ENCODE measurements around the gene PRSS50.

The PRSS50 gene

DNA sequence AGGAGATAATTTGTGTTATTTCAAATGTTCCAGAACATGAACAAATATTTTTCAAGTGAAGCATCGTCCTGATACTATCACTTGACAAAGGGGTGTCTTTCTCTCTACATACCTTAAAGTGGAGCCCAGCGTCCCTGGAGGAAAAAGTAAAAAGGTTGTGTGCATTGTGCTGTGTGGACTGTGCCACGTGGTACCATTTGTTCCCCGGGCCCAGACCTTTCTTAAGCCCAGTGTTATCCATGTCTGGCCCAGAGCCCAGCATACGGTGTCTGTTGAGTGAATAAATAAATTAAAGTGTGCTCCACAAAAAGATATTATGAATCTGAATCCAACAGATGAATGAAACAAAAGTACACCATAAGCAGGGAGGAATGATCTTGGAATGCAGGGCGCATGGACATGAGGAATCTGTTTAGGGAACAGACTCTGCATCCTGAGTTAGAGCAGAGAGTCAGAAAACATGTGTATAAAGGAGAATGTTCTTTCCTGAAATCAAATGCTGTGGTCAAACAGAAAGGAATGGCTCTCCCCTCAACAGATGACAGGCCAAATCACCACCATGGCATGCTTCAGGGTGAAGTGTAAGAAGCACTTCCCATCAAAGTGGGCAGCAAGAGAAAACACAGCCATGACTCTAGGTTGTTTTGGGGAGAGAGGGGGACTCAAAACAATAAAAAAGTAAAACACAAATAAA, 8.1 kb upstream of the PRSS50 start:
- DNase-seq = peak; percentile 50

DNA sequence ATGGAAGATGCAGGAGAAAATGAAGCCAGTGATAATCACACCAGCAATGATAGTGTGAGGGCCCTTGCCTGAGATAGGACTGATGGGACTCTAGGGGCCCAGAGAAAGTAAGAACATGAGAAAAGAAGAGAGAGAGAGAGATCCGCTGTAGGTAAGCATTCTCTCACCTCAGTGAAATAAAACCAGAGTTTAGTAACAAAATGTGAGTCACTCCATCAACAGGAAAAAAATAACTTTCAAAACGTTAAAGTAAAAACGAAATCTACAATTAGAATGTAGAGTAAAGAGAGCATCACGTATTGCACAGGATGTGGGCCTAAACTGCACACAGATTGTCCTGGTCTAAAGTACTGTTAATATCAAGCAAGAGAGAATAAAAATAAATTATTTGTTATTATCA, 6.8 kb upstream of the PRSS50 start:
- DNase-seq = no peak

DNA sequence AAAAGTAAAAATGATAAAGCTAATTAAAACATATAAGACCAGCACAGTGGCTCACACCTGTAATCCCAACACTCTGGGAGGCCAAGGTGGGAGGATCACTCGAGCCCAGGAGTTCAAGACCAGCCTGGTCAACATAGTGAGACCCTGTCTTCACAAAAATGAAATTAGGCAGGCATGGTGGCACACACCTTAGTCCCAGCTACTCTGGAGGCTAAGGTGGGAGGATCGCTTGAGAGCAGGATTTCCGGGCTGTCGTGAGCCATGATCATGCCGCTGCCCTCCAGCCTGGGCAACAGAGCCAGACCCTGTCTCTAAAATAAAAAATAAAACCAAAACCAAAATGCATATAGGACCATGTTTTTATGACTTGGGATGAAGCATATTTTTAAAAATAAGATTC, 4.8 kb upstream of the PRSS50 start:
- no peak for DNase-seq

DNA sequence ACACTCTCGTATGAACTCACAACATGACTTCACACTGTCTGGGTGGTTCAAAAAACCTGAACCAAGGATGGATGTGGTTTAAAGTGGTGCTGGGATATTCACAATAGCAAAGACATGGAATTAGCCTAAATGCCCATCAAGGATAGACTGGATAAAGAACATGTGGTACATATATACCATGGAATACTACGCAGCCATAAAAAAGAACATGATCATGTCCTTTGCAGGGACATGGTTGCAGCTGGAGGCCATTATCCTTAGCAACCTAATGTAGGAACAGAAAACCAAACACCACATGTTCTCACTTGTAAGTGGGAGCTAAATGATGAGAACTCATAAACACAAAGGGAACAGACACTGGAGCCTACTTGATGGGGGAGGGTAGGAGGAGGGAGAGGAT, 3.3 kb upstream of the PRSS50 start:
- no peak for DNase-seq

DNA sequence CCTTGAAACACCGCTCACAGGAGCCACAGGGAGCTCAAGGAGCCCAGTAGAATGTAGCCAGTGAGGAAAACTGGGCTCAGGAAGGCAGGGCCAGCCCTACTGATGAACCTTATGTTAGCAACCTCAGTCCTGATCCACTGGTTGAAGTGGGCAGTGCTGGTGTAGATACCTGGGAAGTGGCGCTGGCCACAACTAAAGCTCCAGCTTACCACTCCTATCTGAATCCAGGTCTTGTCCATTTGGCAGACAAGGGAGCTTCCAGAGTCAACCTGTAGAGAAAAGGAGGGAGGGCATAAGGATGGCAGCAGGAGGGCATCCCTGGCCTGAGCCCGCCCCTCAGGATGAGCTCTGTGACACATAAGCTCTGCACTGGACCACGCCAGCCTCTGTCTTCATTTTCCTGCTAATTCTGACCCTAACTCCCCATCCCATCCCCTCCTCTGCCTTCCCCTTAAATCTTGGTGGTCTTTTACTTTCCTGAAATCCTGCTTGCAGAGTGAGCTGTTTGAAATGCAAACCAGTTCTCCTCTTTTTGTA, 2.1 kb upstream of the PRSS50 start:
- DNase-seq = no peak

DNA sequence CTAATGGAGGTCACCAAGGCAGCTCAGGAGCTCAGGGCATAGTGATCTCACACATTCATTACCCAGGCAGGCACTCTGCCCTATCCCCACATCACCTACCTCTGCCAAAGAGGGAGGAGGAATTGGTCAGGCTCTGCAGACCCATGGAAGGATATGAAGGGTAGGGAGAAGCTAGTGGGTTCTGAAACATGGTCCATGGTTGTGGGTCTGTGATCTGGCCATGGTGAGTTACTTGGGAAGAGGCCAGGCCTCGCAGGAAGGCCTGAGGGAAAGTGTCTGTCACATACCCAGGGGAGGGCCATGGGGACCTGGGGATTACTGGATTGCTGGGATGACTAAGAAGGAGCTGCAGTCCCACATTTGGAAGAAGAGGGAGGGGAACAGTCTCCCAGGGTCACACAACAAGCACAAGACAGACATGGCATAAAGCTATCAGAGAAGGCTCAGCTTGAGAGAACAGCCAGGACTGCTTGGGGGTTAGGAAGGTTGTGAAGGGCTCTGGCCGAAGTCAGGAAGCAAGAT, 1.4 kb upstream of the PRSS50 start:
- no peak for DNase-seq

DNA sequence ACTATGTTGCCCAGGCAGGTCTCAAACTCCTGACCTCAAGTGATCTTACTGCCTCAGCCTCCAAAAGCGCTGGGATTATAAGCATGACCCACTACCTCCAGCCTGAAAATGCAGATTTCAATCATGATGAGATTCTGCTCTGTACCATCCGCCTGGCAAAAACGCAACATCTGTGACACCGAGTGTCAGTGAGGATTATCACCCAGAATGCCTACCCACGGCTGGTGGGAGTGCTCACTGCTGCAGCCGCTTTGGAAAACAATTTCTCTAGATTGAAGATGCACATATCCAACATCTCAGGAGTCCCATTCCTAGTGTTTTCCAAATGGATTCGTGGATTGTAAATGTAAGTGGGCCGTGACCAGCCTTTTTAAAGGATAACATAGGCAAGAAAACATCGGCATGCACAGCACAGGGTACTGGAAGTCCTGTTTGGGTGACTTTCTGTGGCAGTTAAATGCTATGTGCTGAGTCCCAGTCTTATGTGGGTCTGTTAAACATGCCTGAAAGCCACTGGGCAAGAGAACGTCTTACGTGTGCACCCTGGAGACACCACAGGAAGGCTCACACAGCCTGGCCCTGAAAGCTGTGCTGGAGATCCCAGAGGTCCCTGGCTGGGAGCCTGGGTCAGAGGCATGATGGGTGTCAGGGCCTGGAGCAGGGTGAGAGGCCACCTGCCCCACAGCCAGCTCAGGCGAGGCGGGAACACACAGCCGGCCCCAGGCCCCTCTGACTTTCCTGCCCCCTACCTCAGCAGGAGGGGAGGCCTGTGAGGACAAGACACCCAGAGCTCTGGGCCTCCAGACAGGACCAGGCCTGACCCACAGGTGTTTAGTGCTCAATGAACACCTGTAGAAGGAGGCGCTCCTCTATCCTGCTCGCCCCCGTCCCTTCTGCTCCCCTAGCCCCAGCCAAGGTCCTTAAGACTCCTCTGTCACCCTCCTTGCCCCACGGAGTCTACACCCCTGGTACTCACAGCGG, 918 bp downstream of the PRSS50 start:
- DNase-seq = no peak

DNA sequence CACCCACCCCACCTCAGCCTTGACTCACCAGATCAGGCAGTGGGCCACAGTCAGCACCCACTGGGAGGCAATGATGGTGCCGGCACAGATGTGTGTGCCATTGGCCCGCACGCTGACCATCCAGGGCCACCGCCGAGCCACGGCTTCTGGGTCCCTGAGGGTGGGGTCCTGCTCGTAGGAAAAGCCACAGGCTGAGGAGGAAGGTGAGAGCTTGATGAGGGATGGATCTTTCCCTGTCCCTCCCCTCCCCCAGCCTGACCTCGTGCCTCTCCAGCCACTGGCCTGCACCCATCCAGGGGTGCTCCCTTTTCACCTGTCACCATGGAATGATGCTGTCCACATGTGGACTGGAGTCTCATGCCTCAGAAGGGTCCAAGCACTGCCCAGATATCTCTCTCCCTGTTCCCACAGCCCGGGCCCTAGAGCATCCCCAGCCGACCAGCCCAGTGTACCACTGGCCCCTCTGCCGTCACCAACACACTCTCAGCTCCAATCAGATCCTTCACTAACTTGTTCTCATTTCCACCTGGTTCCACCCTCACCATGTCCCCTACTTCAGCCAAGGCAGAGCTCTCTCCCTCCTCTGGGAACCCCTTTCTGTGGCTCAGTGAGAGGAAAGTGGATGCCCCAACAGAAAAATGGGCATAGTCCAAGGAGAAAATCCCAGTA, 2.0 kb downstream of the PRSS50 start:
- DNase-seq = no peak

DNA sequence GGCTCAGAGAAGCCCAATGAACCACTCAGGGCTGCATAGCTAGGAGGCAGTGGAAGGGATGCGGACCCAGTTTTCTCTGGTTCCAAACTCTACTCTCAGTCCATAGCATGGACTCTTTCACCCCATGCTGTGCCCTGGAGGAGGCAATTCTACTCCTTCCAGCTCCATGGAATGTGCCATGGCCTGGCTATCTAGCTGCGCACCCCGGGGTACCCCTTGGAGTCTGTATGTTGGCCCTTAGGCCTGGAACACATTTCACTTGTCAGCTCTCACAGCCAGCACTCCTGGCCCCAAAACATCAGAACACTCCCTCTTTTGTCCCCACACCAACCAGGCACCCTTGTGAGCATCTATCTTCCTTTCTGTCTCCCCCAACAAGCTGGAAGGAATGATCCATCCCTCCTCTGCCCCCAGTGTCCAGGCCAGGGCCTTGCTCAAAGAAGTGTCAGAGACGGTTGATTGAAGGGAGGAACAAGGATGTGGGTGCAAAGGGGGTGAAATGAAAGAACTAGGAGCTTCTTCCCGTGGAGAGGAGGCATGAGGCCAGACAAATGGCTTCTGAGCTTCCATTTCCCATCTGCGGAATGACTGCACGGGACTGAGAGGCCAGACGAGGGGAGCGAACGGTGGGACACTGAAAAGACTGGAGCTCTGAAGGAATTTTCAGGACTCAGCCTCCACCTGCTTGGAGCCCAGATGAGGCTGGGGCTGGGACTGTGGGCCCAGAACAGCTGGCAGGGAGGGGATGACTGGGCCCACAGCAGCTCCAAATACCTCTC, 2.8 kb downstream of the PRSS50 start:
- no peak for DNase-seq

DNA sequence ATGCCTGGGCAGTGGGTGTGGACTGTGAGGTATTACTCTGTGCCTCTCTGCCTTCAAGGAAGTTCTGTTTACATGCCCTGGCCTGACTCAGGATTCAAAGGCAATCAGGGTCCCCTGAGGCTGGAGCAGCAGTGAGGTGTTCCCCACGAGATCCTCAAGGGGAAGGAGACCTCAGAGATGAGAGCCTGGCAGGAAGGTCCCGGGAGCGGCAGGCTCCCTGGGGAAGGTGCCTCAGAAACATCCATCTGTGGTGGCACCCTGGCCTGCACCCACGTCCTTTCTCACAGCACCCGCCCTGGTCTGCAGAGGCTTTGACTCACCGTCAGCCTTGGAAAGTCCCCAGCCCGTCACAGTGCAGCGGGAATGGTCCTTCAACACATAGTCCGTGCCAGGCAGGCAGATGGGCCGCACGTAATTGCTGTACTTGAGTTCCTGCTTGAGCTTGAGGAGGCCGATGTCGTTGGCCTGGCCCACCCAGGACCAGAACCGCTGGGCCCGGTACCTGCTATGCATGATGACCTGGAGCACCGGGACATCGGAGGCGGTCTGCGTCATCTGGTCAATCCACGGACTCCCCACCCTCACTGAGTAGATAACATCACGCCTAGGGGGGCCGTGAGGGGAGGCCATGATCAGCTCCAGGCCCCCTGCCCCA, 3.6 kb downstream of the PRSS50 start:
- DNase-seq = no peak

DNA sequence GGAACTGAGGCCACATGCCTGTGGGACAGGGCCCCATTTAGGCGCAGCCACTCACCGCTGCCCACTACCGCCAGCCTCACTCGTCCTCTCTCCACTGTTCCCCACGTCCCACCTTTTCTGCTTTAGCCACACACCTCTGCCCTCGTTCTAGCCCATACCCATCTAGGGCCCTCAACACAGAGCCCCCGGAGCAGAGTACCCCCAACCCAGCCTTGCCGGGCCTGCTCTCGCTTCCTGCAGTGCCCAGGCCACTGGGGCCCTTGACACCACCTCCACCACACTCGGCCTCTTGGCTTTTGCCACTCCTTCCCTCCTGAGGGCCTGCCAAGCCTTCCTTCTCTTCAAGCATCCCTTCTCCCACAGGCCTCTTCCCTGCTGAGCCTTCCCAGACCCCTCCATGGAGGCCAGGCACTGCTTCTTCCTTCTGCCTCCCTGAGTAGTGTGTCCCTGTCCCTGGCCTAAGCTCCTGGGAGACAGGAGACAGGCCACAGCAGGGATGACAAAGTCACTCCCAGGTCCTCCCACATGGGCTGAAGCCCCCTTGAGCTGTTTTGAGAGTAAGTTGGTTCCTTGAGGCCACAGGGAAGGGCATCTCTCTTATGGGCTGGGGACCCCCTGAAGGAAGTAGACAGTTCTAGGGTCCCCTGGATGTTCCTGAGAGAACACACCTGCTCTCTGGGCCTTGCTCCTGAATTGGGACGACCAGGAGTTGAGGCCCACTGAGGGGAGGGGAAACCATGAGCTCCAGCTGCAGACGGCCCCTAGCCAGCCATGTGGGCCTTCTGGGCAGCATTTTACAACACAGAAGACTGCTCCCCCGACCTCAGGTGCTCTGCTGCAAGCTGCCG, 4.4 kb downstream of the PRSS50 start:
- no peak for DNase-seq

DNA sequence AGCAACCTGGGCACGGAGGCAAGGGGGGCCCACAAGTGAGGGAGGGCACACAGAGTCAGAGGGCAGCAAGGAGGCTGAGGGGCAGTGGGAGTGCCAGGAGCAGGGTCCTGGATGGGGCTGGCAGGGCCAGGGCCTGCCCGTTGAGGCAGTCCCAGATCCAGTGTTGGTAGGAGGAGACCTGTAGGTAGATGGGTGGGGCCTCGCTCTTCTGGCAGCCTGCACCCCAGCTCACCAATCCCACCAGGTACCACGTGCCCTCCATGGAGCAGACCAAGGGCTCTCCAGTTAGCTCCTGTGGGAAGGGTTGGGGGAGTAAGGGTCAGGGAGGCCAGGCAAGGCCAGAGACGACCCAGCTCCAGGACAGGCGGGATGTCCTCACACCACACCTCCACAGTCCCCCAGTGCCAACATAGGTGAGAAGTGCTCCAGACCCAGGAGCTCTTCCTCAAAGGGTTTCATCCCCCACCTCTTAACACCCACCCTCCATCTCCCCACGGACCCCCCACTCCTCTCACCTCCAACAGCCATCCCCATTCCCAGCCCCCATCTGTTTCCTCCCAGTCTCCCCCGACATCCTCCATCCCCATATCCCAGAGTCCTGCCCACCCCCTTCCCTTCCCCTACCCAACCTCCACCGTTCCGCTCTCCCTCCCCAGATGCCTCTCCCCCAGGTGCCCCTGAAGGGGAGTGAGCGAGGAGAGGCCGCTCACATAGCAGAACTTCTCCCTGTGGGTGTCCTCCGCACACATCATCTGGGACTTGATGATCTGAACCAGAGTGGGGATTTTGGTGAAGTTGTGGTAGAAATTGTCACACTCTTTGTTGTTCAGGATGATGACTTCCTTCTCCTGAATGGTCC, 5.2 kb downstream of the PRSS50 start:
- no peak for DNase-seq

DNA sequence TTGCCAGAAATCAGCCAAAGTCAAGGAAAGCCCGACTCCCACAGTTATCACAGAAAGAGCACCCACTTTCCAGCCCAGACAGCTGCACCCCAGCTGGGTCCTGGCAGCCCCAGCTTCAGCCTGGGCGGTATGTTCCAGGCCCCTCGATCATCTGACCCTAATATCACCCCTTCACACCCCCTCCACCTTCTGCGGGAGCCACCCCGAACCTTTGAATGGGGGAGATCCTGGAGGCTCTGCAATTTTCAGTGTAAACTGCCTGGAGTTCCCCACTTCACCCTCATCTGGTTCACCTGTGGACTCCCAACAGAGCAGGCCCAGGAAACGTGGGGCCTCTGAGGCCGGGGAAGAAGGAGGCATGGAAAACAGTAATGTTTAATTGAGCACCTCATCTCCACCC, 5.9 kb downstream of the PRSS50 start:
- DNase-seq = no peak

DNA sequence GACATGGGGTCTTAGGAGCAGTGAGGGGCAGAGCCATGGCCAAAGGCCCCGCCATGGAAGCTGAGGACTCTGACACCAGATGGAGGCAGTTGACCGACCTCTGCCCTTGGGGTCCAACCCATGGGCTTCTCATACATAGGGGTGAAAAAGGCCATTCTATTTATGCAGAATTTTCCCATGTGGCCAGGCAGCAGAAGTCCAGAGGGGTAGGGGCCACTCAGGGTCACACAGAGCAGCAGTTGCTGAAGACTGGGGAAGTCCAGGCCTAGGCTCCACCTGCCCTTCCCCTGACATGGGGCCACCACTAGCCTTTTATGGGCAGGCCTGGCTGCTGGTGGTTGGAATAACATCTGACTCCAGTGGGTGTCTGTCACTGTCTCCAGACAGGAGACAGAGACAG, 6.4 kb downstream of the PRSS50 start:
- no peak for DNase-seq

DNA sequence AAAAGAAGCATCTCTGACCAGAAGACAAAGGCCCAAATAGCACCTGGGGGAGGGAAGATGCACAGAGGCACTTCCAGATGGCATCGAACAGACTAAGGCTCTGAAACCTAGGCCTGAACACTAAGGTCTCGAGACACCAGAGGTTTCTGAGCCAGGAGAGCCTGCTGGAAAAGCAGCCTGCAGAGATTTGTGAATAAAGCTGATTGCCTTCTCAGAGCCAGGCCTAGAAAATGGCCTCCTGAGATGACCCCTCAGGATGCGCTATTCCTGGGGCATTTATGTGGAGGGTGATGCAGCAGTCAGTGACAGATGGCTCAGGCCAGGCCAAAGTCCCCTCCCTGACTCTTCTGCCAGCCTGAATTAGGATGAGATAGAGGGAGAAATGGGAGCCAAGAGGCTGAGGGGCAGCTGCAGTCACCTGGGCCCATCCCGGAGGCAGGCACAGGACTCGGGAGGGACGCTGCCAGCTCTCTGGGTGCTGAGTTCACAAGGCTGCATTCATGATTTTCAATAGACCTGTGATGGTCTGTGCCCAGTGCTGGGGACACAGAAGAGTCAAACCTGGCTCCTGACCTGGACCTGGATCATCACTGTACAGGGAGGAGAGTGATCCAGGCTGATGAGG, 6.9 kb downstream of the PRSS50 start:
- DNase-seq = no peak

DNA sequence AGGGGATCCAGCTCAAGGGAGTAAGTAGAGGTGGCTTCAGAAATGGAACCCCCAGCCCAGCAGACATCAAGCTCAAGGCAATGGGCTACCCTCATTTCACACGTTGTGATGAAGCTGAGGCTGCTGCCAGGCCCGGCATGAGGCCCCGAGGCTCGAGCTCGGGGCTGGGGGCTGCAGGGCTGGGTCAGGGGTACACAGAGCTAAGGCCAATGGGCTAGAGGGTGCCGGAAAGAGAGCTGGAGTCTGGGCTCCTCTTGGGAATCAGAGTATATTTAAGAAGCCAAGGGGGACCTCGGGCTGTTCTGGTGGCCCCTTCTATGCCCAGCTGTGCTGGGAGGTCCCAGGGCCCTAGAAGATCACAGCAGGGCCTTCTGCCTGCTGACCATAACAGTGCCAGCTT, 7.4 kb downstream of the PRSS50 start:
- DNase-seq = no peak

DNA sequence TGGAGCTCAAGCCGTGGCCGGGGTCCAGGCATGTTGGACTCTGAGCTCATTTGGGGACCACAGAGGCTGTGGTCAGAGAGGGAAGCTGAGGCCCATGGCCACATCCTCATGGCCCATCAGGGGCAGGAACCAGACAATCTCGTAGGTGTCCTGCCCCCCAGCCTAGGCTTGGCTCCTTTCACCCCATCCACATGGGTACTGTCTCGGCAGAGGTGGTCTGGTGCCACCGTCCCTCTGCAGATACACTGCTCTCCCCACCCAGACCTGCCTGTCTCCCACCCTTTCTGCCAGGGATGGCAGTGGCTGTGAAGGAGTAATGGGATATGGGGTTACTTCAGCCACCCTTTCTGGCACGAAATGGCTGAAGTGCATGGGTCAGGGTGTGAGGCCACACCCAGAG, 7.9 kb downstream of the PRSS50 start:
- DNase-seq = no peak

DNA sequence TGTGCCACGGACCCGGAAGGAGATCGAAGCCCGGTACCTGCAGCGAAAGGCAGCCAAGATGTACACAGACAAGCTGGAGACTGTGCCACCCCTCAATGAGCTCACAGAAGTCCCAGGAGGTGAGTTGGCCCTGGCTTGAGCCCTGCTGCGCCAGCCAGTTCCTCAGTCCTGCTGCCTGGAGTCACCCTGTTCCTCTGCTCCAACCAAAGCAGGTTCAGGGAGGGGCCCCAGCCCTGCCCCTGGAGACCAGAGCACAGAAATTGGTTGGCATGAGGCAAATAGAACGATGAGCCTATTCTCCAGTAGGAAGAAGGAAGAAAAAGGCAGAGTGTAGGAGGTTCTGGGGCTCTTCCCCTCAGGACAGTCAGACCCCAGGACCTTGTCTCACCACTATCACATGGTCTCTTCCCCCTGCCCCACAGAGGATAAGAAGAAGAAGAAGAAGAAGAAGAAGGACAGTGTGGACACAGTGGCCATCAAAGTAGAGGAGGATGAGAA, 8.5 kb downstream of the PRSS50 start:
- no peak for DNase-seq

Measured in eye (tissue), 1 donor.